NCI-H2029 (cell line): ENCODE data around the gene CLIC6.

Source experiments
- DNase-seq: peaks from one replicate; lab custom pipeline; 2025; lab: John Stamatoyannopoulos, UW

CLIC6 gene

DNA sequence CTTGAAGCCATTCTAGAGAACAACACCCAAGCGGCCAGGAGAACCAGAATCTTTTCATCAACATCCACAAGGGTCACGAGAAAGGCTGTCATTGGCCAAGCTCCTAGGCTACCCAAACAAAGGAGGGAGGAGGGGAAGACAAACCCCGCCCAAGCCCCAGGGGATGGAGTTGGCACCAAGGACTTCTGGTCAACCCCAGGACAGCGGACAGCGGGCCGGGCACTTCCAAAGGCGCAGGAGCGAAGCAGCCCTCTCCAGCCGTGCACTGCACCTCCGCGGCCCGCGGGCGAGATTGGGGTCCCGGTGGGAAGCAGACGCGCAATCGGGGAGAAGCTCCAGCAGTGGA, at the start of gene CLIC6:
TSS of gene CLIC6 (plus strand) at position 192 of the 346 bp plus-strand sequence. CDS start 395 bp downstream, outside the sequence.
- DNase-seq, result no peak

DNA sequence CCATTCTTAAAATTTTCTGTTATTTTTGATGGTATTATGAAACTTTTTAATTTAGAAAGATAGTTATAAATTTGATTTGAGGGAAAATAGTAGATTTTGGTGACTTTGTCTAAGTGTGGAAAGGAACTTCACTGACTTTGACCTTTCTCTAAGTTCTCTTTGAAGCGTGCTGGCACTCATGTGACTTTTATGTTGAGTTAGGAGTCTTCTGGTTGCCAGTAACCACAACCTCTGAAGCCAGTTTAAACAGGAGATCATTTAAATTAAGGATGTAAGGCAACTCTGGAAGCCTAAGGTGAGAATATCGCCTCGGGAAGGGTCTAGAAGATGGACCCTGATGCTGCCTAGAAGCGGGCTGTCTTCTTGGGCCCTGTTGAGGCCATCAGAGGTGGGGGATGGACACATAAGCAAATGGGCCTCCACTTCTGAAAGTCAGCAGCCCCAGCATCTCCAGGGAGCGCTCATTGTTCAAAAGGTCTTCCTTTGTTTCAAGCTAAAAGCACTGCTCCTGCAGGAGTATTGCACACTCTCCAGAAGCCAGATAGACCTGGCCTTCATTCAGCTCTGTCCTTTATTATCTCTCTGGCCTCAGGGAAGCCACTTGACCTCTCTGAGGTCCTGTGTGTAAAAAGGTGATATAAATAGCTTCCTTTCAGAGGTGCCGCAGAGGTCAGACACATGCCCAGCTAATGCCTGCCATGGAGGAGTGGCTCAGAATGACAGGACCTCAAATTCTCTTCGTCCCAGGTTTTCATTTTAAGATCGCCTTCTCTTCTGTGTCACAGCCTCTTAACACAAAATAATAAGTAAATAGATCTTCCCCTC, 48.7 kb upstream of the CLIC6 start:
- DNase-seq, result no peak

DNA sequence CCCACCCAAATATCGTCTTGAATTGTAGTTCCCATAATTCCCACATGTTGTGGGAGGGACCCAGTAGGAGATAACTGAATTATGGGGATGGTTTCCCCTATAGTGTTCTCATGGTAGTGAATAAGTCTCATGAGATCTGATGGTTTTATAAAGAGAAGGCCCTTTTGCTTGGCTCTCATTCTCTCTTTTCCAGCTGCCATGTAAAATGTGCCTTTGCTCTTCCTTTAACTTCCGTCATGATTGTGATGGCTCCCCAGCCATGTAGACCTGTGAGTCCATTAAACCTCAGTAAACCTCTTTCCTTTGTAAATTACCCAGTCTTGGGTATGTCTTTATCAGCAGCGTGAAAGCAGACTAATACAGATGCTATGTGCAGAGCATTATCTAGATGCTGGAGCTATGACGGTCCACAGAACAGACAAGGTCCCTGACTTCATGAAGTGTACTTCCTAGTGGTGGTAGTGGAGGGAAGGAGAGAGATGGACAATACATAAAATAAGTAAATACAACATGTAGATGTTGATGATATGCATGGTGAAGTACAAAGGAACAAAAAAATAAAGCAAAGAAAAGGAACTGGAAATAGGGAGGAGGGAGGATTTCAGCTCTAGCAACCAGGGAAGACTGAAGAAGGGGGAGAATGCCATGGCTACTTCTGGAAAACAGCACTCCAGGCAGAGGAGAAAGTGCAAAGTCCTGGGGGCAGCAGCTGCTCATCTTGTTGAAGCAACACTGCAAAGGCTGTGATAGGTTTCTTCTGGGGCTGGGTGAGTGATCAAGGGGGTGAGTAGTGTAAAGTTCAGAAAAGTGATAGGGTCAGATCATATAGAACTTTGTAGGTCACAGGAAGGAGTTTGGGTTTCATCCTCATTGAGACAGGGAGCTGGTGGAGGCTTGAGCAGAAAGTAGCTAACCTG, 47.1 kb upstream of the CLIC6 start:
- no peak for DNase-seq

DNA sequence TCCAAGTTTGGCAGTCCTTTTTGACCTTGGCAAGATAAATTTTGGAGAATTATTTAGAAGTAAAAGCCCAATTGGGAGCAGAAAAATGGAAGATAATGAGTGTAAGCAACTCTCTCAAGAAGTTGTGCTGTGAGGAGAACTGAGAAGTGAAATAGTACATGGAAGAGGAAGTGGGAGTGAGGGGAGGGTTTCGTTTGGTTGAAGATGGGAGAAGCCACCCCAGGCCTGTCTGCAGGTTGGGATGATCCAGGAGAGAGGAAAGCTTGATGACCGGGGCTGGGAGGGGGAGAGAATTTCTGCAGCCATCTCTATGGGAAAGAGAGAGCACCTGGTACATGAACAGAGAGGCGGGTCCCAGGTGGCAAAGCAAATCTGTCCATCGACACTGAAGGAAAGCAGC, 45.3 kb upstream of the CLIC6 start:
- no peak for DNase-seq

DNA sequence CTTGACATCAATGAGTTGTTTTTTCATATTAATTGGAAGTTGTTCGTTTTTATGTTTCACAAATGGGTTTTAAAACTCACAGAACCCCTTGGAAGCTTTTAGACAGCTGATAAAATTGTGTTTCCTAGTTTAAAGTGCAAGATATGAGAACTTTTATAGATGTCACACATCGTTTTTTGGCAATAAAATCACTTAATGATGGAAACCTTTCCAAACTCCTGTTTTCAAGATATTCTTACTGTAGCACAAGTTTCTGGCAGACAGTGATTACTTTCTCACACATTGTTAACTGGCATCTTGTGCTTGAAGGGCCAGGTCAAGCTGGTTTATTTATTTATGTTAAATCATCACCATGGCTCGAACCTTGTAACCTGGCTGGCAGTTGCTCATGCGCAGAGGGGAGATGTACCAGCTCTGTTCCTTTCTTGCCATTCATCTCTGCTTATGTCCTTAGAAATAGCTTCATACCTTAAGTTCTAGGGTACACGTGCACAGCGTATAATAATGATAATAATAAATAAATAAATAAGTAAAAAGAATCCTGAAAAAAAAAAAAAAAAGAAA, 43.7 kb upstream of the CLIC6 start:
- no peak for DNase-seq

DNA sequence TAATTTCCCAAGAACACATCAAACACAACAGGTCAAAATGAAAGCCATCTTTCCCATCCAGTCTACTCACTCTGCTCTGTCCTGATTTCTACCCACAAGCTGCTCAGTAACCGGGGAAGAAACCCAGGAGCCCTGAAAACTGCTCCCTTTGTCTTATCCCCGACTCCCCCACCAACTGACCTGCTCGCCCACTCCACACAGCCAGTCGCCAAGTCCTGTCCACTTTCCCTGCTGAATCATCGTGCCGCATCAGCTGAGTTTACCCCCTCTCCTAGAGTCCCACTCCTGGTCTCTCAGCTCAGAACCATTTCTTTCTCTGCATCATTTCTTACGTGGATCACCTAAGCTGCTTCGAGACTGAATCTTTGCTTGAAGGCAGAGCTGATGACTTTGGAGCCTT, 42.7 kb upstream of the CLIC6 start:
- DNase-seq, result no peak

DNA sequence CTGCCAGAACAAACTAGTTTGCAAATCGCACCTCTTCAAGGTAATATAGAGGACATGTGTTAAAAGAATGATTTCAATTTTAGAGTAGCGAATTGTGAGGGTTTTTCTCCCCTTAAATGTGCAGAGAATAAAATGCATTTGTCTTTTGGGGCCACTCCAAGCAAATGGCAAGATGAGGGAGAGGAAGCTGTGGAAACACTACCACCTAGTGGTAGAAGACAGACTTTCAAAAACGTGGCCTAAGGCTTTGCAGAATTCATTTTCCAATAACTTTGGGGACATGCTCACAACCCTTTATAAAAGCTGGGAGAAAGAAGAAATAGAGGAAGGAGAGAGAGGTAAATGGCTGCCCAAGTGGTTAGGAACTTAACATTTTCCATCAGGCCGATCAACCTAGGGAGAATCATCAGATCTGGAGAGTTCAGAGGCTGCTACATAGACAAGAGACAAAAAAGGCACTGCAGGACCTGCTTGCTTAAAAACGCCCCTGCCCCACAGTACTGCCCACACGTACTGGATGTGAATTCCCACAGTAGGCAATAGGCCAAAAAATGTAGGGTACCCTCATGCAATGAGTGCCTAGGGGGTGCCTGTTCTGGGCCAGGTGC, 38.2 kb upstream of the CLIC6 start:
- peak; percentile 49 for DNase-seq

DNA sequence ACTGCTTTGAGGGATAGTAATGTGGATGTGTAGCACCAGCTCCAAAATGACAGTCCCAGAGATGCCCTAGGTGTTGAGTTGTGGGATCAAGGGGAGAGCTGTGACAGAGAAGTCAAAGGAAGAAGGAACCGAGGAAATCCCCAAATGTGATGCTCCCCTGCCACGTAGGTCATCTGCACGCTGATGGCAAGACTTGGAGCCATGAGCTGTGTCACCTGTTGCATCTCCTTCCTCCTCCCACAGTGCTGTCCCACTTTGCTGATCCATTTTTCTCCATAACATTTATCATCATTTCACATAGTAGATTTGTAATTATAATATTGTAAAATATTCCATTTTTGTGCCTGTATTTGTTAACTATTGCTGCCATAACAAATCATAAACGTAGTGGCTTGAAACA, 36.3 kb upstream of the CLIC6 start:
- no peak for DNase-seq

DNA sequence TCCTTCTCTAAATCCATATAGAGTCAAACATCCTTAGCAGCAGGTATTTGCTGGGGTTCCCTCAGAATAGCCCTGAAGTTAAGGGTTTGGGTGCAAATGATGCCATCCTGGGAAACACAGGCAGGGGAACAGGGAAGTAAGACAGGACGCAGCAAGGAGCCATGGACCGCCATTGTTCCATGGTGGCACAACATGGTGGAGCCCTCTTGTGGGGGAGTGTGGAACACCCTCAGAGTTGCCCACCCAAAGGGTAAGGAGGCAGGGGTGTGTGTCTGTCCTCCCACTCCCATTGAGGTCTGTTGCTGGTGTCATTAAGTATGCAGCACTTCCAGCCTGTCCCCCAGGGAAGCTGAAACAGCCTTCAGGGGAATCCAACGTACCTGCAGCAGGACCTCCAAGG, 33.5 kb upstream of the CLIC6 start:
- DNase-seq, result no peak

DNA sequence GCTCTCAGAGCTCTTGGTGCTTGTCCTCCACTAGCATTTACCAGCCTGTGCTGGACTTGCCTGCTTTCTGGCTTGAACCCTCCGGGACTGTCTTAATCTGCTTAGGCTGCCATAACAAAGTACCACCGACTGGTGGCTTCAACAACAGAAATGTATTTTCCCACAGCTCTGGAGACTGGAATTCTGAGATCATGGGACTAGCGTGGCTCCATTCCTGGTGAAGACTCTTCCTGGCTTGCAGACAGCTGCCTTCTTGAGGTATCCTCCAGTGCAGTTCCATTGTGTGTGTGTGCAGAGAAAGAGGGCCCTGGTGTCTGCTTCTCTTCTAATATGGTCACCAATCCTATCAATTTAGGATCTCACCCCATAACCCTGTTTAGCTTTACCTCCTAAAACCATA, 31.8 kb upstream of the CLIC6 start:
- DNase-seq, result no peak

DNA sequence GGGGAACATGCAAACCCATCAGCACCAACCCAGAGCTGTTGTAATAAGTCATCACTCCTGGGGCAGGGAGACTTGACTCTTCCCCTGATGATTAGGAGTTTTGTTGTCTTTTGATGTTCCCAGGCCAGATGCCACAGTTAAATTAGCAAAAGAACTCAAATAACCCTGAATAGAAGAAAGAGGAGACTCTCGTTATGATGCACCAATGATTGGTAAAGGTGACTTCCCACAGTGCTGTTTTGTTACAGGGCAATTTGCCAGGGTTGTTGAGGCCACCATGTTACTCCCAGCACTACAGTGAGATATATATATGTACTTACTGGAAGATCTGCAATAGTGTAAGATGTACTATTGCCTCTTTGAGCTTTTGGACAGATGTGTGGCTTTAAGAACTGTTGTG, 29.5 kb upstream of the CLIC6 start:
- DNase-seq, result no peak

DNA sequence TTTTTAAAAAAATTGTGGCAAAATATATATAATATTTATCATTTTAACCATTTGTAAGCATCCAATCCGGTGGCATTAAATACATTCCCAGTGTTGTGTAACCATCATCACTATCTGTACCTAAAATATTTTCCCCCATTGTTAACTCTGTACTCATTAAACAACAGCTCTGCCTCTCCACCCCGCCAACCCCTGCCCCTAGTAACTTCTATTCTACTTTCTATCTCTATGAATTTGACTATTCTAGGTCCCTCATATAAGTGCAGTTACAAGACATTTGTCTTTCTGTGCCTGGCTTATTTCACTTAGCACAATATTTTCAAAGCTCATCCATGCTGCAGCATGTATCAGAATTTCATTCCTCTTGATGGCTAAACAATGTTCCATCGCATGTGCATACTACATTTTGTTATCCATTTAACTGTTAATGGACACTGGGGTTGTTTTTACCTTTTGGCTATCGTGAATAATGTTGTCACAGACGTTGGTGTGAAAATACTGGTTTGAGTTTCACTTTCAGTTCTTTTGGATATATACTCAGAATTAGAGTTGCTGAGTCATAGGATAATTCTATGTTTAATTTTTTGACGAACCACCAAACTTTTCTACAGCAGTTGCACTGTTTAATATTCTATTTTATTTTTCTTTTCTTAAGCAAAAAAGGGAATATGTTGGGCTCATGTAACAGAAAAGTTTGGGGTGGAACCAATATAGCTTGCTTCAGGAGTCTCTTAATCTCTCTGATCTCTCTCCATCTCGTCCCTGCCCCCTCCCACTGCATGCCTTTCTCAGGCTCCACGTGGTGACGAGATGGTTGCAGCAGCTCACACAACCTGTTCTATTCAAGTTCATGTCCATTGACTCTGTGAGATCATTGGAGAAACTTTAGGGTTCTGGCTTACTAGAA, 28.7 kb upstream of the CLIC6 start:
- no peak for DNase-seq

DNA sequence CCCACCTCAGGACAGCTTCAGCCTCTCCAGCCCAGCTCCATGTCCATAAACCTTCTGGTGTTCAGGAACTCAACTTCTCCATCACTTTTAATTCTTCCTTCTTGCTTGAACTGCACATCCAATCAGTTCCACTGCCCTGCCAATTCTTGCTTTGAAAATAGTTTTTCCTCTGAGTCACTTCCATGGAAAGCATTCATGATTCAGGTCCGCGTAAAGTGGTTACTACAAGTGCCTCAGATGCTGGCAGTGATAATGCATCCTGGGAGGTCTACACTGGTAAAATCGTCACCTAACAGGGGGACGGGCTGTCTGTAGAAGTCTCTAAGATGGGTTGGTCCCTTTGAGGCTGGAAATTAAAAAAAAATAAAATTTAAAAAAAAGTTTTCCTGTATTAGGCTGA, 27.9 kb upstream of the CLIC6 start:
- no peak for DNase-seq

DNA sequence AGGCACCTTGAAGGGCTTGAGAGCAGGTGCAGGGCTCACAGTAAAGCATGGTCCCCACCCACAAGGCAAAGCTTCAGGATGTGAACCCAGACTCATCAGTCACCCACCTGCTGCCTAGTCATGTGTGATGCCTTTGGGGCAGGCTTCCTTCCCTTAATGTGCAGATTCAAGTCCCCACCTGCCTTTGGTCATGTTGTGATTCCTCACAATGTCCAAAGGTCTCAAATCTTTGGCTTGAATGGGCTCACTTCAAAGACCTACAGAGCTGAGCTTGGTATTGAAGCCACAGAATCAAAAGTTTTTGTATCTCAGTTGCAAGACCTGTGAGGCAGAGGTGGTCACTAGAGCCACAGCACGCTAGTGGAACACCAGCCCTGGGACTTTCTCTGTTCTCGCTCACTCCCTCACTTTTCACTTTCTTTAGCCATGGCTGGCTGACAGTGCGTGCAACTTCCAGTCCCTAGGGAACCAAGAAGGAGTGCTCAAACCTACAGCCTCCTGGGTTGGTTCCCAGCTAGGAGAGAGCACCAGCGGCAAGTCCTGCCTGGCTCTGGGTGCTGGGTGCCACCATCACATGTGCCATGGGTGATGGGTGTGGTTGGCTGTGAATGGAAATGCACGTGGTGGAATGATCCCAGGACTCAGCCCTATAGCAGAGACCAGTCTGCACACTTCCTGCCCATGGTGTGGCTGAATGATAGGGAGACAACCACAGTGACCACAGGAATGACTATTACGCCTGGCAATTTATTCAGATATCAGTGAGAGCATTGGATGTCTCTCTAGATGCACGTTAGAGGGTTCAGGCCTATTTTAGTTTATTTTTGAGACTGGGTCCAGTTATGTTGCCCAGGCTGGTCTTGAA, 26.4 kb upstream of the CLIC6 start:
- no peak for DNase-seq

DNA sequence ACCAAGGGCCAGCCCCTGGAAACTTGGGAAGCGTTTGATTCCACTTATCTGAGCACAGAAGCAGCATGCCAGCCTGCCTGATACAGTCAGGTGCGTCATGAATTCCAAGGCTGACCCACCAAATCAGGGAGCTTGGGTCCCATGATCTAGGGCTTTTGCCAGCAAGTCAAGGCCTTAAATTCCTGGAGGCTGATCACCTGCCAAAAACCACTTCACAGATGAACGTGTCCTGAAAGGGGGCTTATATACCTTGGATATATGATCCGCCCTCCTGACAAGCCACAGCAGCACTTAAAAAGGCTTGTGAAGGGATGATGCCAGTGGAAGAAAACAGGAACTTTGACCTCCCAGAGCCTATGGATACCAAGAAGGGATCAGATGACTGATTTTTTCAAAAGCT, 24.0 kb upstream of the CLIC6 start:
- DNase-seq, result peak; percentile 63

DNA sequence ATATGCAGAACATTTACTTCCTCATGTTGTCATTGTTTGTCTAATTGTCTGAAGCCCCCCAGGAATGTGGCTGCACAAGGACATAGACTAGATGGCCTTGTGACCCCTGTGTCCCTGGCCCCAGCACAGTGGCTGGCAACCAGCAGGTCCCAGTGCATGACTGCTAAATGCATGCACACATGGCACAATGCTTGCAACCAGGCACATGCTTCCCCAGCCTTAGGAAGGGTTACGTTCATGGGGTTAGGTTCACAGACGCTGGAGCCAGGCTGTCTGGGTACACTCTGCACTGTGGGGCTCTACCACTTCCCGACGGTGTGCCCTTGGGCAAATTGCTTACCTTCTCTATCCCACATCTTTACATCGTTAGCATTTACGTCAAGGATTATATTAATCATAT, 21.2 kb upstream of the CLIC6 start:
- no peak for DNase-seq

DNA sequence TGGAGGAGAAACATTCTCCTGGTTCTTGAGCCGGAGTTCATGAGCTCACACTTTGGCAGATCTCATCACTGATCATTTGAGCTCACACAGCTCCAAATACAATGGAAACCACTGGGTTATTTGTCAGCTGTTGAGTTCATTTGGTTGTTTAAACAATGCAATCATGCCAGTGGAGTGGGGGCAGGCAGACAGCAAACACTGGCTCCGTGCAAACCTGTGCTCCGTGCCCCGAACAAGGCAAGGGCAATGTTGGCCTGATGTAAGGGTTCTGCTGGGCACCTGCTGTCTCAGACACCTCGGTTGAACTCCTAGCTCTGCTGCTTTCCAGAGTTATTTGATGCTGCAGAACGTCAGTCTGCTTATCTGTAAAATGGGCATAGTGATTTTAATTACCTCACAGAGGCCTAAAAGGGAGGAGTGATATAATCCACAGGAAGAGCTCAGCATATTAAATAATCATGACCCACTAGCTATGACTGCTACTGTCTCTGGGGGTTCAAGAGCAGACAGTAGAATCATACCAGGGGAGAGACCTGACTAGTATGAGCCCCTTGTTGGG, 20.0 kb upstream of the CLIC6 start:
- peak; percentile 86 for DNase-seq

DNA sequence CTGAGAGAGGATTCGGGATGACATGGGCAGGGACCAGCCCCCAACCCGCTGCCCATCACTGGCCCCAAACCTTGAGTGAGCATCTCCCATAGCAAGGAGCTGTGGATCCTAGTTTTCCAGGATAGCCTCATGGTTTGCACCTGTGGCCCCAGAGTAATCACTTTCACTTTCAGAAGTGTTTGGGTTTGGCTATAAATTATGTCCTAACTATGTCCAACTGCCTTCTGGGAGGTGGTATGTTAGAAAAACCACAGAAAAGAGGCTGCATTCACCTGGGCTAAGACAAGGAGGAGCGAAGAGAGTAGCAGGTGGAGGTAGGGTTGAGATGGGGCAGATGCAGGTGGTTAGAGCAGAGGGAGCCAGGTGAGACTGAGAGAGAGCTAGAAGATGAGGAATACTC, 19.4 kb upstream of the CLIC6 start:
- DNase-seq, result peak; percentile 41

DNA sequence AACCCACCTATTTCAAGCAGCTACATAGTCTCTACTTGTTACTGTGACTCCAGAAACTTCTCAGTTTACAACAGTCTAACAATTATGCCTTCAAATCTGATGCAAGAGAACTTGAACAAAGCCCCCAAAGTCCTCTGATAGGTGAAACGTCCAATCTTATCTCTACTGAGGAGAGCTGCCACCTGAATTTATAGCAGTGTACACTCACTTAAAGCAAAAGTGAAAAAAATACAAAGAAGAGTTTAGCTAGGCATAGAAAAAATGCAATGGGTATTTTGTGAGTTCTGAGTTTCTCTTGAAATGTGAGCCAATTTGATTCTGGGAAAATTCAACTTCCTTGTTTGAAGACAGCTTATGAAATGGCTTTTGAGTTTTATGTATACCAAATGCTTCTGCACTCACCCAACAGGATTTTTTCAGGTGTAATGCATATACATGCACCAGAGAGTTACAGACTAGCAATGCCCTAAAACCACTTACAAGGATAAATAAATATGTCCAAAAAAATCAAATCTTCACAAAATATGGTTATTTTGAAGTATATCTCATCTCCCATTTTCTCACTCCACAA, 17.8 kb upstream of the CLIC6 start:
- no peak for DNase-seq

DNA sequence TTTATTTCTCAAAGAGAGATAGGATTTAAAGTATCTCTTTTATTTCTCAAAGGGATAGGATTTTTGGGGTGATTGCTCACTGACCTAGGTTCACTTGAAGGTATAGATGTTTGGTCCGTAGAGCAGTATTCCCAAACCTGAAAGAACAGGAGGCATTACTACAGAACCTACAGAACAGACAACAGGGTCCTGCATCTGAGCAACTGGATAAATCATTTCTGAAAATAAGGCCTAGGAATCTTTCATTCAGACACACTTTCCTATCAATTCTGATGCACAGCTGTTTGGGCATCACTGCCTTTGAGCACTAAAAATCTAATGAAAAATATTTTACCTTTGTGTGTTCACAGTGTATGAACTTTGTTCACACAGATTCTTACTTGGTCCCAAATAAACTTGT, 17.2 kb upstream of the CLIC6 start:
- no peak for DNase-seq
